ENCODE measurements around the gene MYH9.

Gene MYH9

DNA sequence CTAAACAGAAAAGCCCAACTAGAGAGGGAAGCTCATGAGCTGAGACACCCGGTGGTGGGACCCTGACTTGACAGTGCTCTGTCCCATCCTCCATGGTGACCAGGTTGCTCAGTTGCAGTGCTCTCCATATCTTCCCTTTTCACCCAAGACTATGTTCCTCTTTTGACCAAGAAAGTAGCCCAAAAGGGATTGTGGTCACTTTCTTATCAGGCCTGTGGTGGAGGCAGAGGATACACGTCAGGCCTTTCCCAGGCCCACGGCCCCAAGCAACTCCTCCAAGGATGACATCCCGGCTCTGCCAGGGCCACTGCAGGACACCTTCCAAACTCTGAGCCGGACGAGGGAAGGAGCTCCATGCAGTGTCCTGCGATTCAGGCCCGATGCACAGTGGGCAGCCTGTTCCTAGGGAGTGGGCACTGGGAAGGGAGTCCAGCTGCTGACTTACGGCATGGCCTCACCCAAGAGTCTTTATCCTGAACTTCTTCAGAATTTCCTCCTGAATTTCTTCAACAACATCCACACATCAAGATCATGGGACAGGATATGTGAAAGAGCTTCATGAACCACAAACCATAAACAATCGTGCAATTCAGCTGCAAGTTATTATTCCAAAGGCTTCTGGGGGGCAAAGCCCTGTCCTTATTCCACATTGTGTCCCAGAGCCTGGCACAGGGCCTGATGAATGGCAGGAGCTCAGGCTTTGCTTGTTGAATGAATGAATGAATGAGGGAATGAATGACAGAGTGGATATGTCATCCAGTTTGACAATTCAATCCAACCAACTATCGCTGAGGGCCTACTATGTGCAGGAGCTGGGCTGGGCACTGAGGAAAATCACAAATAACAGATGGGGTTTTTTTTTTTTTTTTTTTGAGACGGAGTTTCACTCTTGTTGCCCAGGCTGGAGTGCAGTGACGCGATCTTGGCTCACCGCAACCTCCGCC lies 36.0 kb upstream of the MYH9 start:
- Histone ChIP-seq H2AFZ (ENCODE audit: low read depth, low read length, severe bottlenecking) (no peak overlapping the region), H3K27ac (ENCODE audit: low read depth, low read length) (no peak overlapping the region), H4K20me1 (ENCODE audit: low read depth, low read length) (no peaks in the 10 kb centered on the region), H3K79me2 (ENCODE audit: insufficient read depth, low read length) (no peaks in the 10 kb centered on the region), H3K9me3 (ENCODE audit: insufficient read depth, low read length) (no peaks in the 10 kb centered on the region), H3K27me3 (ENCODE audit: low read length) (no peaks in the 10 kb centered on the region), H3K4me3 (ENCODE audit: insufficient read depth, low read length, poor library complexity, severe bottlenecking) (no peak overlapping the region), H3K4me2 (ENCODE audit: low read depth, low read length, poor library complexity, severe bottlenecking) (no peak overlapping the region), H3F3A (ENCODE audit: insufficient read depth) (no peaks in the 10 kb centered on the region), H3K36me3 (ENCODE audit: low read length) (no peaks in the 10 kb centered on the region), H3K9me2 (replicated peaks; ENCODE audit: insufficient read depth, low read length) (no peaks in the 10 kb centered on the region), H3K9ac (ENCODE audit: low read length) (no peak overlapping the region)
- TF ChIP-seq EZH2phosphoT487 (conservative IDR thresholded peaks at IDR 0.05; ENCODE audit: low read length) = no peak
- TF ChIP-seq, protein P1, sequence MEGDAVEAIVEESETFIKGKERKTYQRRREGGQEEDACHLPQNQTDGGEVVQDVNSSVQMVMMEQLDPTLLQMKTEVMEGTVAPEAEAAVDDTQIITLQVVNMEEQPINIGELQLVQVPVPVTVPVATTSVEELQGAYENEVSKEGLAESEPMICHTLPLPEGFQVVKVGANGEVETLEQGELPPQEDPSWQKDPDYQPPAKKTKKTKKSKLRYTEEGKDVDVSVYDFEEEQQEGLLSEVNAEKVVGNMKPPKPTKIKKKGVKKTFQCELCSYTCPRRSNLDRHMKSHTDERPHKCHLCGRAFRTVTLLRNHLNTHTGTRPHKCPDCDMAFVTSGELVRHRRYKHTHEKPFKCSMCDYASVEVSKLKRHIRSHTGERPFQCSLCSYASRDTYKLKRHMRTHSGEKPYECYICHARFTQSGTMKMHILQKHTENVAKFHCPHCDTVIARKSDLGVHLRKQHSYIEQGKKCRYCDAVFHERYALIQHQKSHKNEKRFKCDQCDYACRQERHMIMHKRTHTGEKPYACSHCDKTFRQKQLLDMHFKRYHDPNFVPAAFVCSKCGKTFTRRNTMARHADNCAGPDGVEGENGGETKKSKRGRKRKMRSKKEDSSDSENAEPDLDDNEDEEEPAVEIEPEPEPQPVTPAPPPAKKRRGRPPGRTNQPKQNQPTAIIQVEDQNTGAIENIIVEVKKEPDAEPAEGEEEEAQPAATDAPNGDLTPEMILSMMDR (IDR thresholded peaks at IDR 0.05; ENCODE audit: insufficient read depth, low read length, poor library complexity, severe bottlenecking) = no peak

GRCh38 chr22:36422287-36423014 lies 34.7 kb upstream of the MYH9 start:
- Histone ChIP-seq H3K9me2 (replicated peaks; ENCODE audit: insufficient read depth, low read length) (no peaks in the 10 kb centered on the region), H3K9me3 (ENCODE audit: insufficient read depth, low read length) (no peaks in the 10 kb centered on the region), H3K36me3 (ENCODE audit: low read length) (no peaks in the 10 kb centered on the region), H3K27ac (ENCODE audit: low read depth, low read length) (no peak overlapping the region), H3K27me3 (ENCODE audit: low read length) (no peaks in the 10 kb centered on the region), H3K79me2 (ENCODE audit: insufficient read depth, low read length) (no peaks in the 10 kb centered on the region), H2AFZ (ENCODE audit: low read depth, low read length, severe bottlenecking) (no peak overlapping the region), H3K4me2 (ENCODE audit: low read depth, low read length, poor library complexity, severe bottlenecking) (no peak overlapping the region), H3K9ac (ENCODE audit: low read length) (no peak overlapping the region), H4K20me1 (ENCODE audit: low read depth, low read length) (no peaks in the 10 kb centered on the region), H3K4me3 (ENCODE audit: insufficient read depth, low read length, poor library complexity, severe bottlenecking) (no peak overlapping the region), H3F3A (ENCODE audit: insufficient read depth) (no peaks in the 10 kb centered on the region)
- TF ChIP-seq, protein P1 (IDR thresholded peaks at IDR 0.05; ENCODE audit: insufficient read depth, low read length, poor library complexity, severe bottlenecking) = no peak
- TF ChIP-seq EZH2phosphoT487 (conservative IDR thresholded peaks at IDR 0.05; ENCODE audit: low read length) = no peak

GRCh38 chr22:36419912-36420882 lies 32.4 kb upstream of the MYH9 start:
- Histone ChIP-seq H3K4me2 (ENCODE audit: low read depth, low read length, poor library complexity, severe bottlenecking) (no peak overlapping the region), H3K4me3 (ENCODE audit: insufficient read depth, low read length, poor library complexity, severe bottlenecking) (no peak overlapping the region), H3F3A (ENCODE audit: insufficient read depth) (no peaks in the 10 kb centered on the region), H3K9me3 (ENCODE audit: insufficient read depth, low read length) (no peaks in the 10 kb centered on the region), H3K9ac (ENCODE audit: low read length) (no peak overlapping the region), H3K36me3 (ENCODE audit: low read length) (no peaks in the 10 kb centered on the region), H2AFZ (ENCODE audit: low read depth, low read length, severe bottlenecking) (no peak overlapping the region), H3K27ac (ENCODE audit: low read depth, low read length) (no peak overlapping the region), H3K9me2 (replicated peaks; ENCODE audit: insufficient read depth, low read length) (no peaks in the 10 kb centered on the region), H3K79me2 (ENCODE audit: insufficient read depth, low read length) (no peaks in the 10 kb centered on the region), H3K27me3 (ENCODE audit: low read length) (no peaks in the 10 kb centered on the region), H4K20me1 (ENCODE audit: low read depth, low read length) (no peaks in the 10 kb centered on the region)
- TF ChIP-seq, protein P1 (IDR thresholded peaks at IDR 0.05; ENCODE audit: insufficient read depth, low read length, poor library complexity, severe bottlenecking) = no peak
- no peak for TF ChIP-seq EZH2phosphoT487 (conservative IDR thresholded peaks at IDR 0.05; ENCODE audit: low read length)

Data from SU-DHL-6 (cell line).